Ovary (tissue), 3 donors: Measurements from ENCODE around the gene SH3RF3.

ENCODE experiments used
- POLR2A ChIP-seq: fragments of 450-650 bp; IDR thresholded peaks from one replicate; pipeline ENCODE4 v1.6.1; 2017; ENCODE audit warnings: antibody characterized with exemption, mild to moderate bottlenecking, moderate library complexity
- TF ChIP-seq, protein P1 (sequence below), 3 donors: fragments of 450-650 bp in 2 of 3; fragments of 200-600 bp in 1 of 3; IDR thresholded peaks; one replicate each; pipeline versions ENCODE4 v1.5.1 to v1.8.0; 2016 to 2022; ENCODE audit warnings: antibody characterized with exemption in 3 of 3, mild to moderate bottlenecking in 1 of 3
- donor health status: DM: no; HTN: no; CAD: no.

DNA sequence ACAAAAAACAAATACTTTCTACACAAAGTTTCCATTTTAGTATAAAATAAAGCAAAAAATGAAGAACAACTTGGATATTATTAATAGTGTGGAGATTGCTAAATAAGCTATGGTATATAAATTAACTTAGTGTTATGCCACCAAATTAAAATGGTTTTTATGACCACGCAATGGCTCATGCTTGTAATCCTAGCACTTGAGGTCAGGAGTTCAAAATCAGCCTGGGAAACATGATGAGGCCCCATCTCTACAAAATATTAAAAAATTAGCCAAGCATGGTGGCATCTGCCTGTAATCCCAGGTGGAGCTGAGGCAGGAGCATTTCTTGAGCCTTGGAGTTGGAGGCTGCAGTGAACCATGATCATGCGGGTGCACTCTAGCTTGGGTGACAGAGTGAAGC is 108.8 kb downstream of the SH3RF3 start:
- TF ChIP-seq, protein P1, sequence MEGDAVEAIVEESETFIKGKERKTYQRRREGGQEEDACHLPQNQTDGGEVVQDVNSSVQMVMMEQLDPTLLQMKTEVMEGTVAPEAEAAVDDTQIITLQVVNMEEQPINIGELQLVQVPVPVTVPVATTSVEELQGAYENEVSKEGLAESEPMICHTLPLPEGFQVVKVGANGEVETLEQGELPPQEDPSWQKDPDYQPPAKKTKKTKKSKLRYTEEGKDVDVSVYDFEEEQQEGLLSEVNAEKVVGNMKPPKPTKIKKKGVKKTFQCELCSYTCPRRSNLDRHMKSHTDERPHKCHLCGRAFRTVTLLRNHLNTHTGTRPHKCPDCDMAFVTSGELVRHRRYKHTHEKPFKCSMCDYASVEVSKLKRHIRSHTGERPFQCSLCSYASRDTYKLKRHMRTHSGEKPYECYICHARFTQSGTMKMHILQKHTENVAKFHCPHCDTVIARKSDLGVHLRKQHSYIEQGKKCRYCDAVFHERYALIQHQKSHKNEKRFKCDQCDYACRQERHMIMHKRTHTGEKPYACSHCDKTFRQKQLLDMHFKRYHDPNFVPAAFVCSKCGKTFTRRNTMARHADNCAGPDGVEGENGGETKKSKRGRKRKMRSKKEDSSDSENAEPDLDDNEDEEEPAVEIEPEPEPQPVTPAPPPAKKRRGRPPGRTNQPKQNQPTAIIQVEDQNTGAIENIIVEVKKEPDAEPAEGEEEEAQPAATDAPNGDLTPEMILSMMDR (IDR thresholded peaks at IDR 0.05), result no peak
- TF ChIP-seq POLR2A, result no peak
